NCI-H748 (cell line): Measurements from ENCODE around the gene TEN1.

Experiments used
- DNase-seq: peaks from one replicate; lab custom pipeline; 2025; ENCODE audit not compliant: unreplicated experiment; lab: John Stamatoyannopoulos, UW

TEN1 gene

DNA sequence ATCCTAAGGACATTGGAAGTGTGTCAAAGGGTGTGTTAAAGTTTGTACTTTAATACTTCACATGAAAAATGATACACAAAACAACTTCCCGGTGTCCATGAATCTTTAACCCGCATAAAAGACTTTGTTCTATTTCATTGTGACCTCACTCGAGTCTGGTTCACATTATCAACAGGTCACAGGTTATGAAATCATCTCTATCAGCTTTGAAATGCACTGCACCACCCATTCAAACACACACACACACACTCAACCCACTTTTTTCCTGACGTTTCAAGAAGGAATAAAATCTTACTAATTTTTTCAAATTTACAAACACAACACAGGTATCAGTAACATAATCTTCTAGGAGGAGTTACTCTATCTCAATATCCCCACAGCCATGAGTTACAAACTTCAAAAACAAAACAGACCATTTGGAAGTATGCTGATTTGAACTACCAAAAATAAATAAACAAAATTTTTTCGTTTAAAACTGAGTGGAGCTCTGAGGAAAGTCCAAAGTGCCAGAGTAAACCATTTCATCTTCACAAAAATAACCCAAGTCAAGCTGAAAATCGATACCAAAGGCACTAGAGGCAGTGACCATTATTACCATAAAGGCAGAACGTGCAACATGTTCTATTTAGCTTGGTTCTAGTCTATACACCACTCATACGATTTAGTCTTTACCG, 2.7 kb upstream of the TEN1 start:
- DNase-seq: no peak

DNA sequence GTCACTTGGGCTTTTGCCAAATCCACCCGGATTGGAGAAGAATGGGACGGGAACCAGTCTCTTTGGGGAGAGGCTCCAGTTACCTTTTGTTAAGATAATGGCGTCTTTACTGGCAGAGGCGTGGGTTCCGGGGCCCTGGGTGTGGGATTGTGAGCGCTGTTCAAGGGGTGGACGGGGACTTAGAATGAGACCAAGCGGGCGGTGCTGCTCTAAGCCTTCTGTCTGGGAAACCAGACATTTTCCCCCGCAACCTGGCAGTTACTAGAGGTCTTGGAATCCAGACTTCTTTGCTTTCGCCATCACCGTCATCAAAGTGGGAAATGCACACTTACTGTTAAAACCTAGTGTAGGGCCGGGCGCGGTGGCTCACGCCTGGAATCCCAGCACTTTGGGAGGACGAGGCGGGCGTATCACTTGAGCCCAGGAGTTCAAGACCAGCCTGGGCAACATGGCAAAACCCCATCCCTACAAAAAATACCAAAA, 706 bp downstream of the TEN1 start:
- no peak for DNase-seq

DNA sequence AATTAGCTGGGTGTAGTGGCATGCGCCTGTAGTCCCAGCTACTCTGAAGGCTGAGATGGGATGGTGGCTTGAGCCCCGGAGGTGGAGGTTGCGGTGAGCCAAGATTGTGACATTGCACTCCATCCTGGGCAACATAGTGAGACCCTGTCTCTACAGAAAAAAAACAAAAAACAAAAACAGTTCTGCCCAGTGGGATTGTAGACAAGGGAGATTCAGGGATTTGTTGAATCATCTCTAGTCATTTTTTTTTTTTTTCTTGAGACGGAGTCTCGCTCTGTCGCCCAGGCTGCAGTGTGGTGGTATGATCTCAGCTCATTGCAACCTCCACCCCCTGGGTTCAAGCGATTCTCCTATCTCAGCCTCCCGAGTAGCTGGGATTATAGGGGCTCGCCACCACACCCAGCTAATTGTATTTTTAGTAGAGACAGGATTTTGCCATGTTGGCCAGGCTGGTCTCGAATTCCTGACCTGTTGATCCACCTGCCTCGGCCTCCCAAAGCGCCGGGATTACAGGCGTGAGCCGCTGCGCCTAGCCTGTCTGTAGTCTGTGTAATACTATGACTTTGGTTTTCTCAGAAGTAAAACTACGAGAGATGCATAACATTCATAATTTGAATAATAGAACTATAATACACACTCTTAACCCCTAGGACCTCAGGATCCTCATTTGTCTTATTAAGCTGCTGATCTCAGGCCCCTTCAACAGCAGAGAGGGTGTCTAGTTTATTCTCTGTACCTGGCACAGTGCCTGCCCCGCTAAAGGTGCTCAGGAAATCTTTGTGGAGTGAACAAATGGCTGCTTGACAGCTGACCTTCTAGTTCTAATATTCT, 1.4 kb downstream of the TEN1 start:
- DNase-seq: no peak

DNA sequence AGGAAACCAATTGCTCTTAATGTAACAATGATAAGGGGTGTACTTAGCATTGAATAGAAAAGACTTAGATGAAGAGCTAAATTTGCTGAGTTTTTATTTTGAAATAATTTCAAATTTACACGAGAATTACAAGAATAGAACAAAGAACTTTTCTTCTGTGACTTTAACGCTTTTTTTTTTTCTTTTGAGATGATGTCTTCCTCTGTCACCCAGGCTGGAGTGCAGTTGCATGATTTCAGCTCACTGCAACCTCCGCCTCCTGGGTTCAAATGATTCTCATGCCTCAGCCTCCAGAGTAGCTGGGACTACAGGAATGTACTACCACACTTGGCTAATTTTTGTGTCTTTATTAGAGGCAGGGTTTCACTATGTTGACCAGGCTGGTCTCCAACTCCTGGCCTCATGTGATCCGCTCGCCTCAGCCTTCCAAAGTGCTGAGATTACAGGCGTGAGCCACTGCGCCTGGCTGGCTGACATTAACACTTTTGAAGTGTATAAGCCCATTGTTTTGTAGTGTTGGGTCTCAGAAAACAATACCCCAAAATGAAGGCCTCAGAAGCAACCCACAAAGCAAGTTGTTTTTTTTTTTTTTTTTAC, 2.1 kb downstream of the TEN1 start:
- no peak for DNase-seq

DNA sequence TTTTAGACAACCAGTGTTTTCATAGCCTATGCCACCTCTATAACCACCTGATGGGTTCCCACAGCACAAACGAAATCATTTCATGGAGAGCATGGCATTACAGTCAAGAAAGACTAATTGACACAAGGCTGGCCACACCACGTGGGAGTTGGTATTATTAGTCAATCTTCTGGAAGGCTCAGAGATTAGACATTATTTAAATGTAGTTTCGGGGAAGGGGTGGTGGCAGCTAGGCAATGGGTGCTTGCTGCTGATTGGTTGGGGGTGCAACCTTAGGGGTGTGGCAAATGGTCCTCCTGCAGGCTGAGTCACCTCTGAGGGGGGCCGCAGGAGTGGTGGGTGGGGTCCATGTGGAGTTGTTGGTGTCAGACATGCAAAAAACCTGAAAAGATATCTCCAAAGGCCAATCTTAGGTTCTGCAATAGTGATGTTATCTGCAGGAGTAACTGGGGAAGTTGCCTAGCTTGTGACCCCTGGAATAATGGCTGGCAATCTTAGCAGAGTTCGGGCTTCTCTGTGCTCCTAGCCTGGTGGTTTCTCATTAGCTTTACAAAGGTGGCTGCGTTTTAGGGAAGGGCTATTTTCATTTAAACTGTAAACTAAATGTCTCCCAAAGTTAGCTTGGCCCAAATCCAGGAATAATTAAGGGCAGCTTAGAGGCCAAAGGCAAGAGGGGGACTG, 4.6 kb downstream of the TEN1 start:
- DNase-seq: no peak

DNA sequence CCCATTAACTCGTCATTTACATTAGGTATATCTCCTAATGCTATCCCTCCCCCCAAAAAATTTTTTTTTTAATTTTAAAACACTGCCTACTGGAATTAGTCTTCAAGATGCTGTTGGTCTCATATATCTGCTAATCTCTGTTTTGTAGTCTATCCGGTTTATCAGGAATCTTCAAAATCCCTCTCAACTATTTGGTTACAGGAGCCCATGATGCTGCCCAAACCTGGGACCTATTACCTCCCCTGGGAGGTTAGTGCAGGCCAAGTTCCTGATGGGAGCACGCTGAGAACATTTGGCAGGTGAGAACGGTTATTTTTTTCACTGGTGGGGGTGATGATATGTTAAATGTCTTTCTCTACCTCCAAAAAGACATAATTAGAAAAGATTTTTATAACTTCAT, 6.9 kb downstream of the TEN1 start:
- no peak for DNase-seq

DNA sequence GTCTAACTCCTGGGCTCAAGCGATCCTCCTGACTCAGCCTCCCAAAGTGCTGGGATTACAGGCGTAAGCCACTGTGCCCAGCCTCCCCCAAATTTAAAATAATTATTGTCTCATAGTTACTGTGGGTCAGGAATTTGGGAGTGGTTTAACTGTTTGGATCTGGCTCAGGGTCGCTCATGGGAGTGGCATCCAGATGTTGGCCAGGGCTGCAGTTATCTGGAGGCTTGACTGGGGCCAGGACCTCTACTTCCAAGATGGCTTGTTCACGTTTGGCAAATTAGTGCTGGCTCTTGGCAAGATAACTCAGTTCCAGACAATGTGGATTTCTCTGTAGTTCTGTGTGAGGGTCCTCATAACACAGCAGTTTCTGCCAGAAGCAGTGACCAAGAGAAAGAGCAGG, 8.0 kb downstream of the TEN1 start:
- DNase-seq: no peak

DNA sequence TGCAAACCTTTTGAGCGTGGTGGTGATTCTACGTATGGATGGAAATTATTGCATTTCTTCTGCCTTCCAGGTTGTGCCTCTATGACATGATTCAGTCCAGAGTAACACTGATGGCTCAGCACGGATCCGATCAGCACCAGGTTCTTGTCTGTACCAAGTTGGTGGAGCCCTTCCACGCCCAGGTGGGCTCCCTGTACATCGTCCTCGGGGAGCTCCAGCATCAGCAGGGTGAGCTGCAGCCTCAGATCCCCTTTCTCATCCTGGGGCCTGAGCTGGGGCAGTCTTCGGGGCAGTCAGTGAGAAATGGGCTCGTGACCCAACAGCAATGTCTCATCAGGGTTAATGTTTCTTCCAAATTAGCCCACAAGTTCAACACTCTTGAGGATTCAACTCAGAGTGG, 12.4 kb downstream of the TEN1 start:
- no peak for DNase-seq

DNA sequence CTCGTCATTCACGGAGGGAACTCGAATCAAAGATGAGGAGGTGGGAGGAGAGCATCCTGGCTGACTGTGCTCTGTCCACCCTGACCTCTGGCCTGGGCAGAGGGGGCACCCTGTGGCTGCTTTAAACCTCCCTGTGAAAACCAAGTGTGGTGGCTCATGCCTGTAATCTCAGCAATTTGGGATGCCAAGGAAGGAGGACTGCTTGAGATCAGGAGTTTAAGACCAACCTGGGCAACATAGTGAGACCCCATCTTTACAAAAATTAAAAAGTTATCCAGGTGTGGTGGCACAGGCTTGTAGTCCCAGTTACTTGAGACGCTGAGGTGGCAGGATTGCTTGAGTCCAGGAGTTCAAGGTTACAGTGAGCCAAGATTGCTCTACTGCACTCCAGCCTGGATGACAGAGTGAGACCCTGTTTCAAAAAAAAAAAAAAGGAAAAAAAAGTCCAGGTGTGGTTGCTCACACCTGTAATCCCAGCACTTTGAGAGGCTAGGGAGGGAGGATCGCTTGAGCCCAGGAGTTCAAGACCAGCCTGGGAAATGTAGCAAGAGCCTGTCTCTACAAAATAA, 15.8 kb downstream of the TEN1 start:
- DNase-seq: no peak

DNA sequence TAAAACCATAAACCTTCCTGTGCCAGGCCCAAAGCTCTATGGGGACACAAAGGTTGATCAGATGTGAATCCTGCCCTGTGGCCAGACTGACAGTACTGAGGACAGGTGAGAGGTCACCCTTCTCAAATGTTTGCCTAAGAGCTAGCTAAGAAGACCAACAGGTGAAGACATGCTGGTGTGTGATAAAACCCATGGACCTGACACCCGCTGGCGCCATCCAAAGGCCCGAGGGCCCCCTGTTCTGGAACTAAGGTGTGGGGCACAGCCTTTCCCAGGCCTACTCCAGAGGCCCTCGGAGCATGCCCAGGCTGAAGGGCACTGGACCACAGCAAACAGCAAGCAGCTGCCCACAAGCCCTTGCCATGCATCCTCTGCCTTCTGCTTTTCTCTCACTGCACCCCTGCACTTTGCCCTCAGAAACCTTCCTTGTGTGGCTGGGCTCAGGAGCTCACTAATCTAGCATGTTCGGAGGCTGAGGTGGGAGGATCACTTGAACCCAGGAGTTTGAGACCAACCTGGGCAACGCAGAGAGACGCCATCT, 16.4 kb downstream of the TEN1 start:
- no peak for DNase-seq

DNA sequence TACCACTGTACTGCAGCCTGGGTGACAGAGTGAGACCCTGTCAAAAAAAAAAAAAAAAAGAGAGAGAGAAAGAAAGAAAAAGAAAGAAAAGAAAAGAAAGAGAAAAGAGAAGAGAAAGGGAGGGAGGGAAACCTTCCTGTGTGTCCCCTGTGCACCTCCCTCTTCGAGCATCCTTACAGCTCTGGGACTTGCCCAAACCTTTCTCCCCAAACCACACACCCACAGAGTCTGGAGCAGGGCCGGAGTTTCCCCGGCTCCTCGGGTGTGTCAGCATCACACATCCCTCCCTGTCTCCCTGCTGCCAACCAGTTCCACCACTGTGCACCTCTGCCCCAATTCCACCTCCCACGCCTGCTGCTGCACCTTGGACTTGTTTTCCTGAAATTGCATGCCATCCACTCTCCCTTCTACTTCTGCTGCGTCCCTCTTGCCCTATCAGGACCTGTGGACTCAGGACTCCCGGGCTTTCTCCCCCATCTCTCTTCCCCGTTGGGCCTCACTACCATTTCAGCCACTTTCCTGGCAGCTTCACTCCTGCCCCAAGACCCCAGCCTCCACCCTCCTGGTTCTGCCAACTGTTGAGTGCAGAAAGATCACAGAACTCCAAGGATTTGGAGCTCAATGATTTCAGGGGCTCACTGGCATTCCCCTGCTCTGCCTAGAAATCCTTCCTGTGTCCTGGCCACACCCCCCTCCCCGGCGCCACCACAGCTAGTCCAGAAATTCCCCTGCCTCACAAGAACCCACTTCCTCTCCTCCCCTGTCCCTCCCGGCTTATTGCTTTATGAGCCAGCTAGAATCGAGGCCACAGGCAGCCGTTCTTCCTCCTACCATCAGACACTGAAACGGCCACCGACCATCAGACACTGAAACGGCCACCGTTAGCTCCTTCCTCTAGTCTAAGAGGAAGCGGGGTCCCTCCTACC, 17.9 kb downstream of the TEN1 start:
- no peak for DNase-seq

DNA sequence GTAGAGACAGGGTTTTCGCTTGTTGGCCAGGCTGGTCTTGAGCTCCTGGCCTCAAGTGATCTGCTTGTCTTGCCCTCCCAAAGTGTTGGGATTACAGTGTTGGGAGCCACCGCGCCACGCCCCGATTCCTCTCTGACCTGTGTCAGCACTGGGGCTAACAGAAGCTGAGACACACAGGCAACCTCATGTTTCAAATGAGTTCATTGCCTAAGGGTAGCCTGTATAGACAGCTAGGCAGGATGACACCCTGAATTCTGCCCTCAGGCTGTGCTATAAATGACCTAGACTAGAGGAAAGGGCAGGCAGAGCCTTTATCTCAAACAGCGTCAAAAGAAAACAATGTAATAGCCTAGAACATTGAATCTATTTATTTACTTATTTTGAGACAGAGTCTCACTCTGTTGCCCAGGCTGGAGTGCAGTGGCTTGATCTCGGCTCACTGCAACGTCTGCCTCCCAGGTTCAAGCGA, 19.3 kb downstream of the TEN1 start:
- DNase-seq: no peak

DNA sequence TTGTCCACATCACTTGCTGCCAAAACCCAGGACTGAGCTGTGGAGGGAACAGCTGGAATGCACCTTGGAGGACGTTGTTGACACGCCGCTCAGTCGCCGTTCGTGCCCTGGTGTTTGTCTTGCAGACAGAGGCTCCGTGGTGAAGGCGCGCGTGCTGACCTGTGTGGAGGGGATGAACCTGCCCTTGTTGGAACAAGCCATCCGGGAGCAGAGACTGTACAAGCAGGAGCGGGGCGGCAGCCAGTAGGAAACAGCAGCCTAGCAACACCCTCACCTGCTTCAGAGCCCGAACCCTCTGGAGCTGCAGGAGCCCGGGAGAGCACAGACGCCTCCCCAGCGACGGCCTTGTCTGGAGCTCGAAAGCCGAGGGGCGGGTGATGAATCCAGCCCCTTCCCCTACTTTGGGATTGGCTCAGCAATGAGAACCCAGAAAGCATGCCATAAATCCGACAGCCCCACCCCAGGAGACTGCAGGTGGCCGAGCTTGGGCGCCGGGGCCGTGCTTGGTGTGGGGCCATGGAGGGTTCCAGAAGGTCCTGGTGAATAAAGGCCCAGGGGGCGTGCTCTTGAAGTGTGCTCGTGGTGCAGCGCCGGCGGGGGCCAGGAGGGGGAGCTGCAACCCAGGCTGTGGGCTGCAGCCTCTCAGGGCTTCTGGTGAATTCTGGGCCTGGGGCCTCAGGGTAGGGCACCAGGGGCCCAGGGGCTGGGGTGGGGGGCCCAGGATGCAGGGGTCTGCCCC, 21.1 kb downstream of the TEN1 start:
- DNase-seq: peak; percentile 18

DNA sequence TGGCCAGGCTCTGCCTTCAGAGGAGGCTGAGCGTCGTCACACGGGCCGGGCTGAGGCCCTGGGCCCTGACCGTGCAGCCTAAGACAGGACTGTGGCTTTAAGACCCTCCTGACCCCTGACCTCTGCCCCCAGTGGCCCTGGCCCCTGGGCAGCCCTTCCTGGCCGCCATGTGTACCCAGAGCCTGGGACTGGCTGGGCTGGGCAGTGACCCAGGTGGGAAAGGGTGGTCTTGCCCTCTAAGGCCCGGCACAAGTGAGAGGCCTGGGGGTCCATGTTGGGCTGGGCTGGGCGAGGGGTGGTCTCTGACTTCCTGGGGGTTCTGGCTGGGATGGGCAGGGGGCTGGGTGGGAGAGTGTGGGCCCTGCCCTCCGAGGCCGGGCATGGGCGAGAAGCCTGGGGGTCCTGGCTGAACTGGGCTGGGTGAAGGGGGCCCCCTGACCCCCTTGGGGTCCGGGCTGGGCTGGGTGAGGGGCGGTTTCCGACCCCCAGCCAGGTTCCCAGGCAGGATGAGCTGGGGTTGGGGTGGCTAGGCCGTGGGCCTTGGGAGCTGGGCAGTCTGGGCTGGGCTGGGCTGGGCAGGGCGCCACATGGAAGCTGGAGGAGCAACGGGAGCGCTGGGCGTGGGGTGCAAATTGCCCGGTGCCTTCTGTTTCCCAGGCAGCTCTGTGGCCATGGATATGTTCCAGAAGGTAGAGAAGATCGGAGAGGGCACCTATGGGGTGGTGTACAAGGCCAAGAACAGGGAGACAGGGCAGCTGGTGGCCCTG, 21.9 kb downstream of the TEN1 start, which contains the start of gene CDK3:
Gene CDK3 (plus strand): TSS at position 101 of the 767 bp plus-strand sequence. CDS start 571 bp downstream, at position 672.
- DNase-seq: no peak

DNA sequence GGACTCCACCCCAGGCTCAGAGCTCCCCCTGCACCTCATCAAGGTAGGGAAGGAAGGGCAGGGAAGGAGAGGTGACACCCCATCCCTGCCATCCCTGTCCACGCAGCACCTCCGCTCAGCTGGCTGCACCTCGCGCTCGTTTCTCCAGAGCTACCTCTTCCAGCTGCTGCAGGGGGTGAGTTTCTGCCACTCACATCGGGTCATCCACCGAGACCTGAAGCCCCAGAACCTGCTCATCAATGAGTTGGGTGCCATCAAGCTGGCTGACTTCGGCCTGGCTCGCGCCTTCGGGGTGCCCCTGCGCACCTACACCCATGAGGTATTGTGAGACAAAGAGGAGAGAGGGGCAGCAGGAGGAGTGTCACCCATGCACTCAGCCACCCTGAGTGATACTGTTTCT, 23.1 kb downstream of the TEN1 start:
- DNase-seq: no peak

DNA sequence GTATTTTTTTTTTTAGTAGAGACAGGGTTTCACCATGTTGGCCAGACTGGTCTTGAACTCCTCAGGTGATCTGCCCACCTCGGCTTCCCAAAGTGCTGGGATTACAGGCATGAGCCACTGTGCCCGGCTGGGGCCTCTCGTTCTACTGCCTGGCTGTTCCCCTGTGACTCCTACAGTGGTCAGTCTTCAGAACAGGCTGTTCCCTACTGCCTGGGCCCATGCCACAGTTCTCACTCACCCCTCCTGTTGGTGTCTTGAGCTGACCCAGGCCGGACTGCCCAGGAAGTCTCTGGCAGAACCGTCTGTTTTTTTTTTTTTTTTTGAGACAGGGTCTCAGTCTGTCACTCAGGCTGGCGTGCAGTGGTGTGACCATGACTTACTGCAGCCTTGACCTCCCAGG, 24.9 kb downstream of the TEN1 start:
- DNase-seq: no peak

DNA sequence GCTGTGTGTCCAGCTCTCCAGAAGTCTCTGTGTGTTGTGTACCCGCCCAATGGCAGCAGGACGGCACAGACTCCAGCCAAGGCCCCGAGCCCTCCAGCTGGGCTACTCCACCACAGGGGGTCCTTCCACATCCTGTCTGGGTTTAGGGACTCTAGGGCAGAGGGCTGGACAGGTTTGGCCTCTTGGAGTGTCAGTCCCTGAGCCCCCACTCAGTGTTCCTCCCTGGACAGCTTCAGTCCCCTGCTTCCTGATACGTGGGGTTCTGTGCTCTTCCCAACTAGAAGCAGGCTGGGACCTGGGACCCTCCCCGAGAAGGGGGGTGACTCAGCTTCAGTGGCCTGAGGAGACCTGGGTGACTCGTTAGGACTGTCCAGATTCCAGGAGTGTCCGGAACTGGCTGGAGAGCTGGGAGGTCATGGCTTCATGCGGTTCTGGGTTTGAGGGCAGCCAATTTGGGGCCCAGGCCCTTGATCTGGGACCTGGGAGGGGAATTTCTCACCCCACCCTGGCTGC, 25.8 kb downstream of the TEN1 start:
- no peak for DNase-seq
